DOHH2 (cell line): ENCODE data around the gene BANK1.

Experiments used
- H3F3A ChIP-seq: fragments of 200-600 bp; sonication (generic), shearing (Covaris generic); 2 replicates; pipeline ENCODE4 v1.6.0; 2016; ENCODE audit warnings: antibody characterized with exemption, mild to moderate bottlenecking; ENCODE audit not compliant: control insufficient read depth, insufficient read depth
- H3K27ac ChIP-seq: fragments of 200-600 bp; sonication (generic); 2 replicates; pipeline ENCODE4 v1.5.1; 2014; ENCODE audit warnings: low read depth, mild to moderate bottlenecking, low read length, moderate library complexity
- H3K27me3 ChIP-seq: fragments of 200-600 bp; sonication (generic); 2 replicates; pipeline ENCODE4 v1.6.1; 2014; ENCODE audit warnings: mild to moderate bottlenecking, low read length, mixed read lengths; ENCODE audit not compliant: control insufficient read depth
- H3K36me3 ChIP-seq: fragments of 200-600 bp; sonication (generic); 2 replicates; pipeline ENCODE4 v1.6.1; 2014; ENCODE audit warnings: mild to moderate bottlenecking, low read length, moderate library complexity, mixed read lengths; ENCODE audit not compliant: control insufficient read depth
- H3K4me1 ChIP-seq: fragments of 200-600 bp; sonication (generic); 2 replicates; pipeline ENCODE4 v1.6.1; 2014; ENCODE audit warnings: mild to moderate bottlenecking, low read length, mixed read lengths; ENCODE audit not compliant: control insufficient read depth
- H3K4me2 ChIP-seq: fragments of 200-600 bp; sonication (generic); 2 replicates; pipeline ENCODE4 v1.6.0; 2014; ENCODE audit warnings: mild to moderate bottlenecking, low read length, moderate library complexity
- H3K4me3 ChIP-seq: fragments of 200-600 bp; sonication (generic); 2 replicates; pipeline ENCODE4 v1.5.1; 2014; ENCODE audit warnings: mild to moderate bottlenecking, low read length, mixed read lengths
- H3K79me2 ChIP-seq: fragments of 200-600 bp; sonication (generic); 2 replicates; pipeline ENCODE4 v1.6.1; 2014; ENCODE audit warnings: mild to moderate bottlenecking, low read length, mixed read lengths; ENCODE audit not compliant: control insufficient read depth
- H3K9me2 ChIP-seq: fragments of 200-600 bp; sonication (generic); replicated peaks from 2 replicates; pipeline ENCODE4 v1.6.1; 2014; ENCODE audit warnings: mild to moderate bottlenecking, low read length, mixed read lengths; ENCODE audit not compliant: control insufficient read depth
- H3K9me3 ChIP-seq: fragments of 200-600 bp; sonication (generic); 2 replicates; pipeline ENCODE4 v1.6.1; 2014; ENCODE audit warnings: antibody characterized with exemption, low read length, mixed read lengths; ENCODE audit not compliant: control insufficient read depth, insufficient read depth
- H4K20me1 ChIP-seq: fragments of 200-600 bp; sonication (generic); 2 replicates; pipeline ENCODE4 v1.6.0; 2014; ENCODE audit warnings: low read depth, mild to moderate bottlenecking, antibody characterized with exemption, low read length, moderate library complexity; ENCODE audit not compliant: control insufficient read depth, insufficient read depth
- CTCF ChIP-seq: fragments of 200-600 bp; sonication (generic); IDR thresholded peaks from one replicate; pipeline ENCODE4 v1.5.1; 2014; ENCODE audit warnings: antibody characterized with exemption, mild to moderate bottlenecking, low read depth, low read length; ENCODE audit not compliant: poor library complexity, severe bottlenecking
- EZH2phosphoT487 ChIP-seq: fragments of 200-600 bp; sonication (generic); IDR thresholded peaks from 2 replicates; pipeline ENCODE4 v1.6.1; 2017; ENCODE audit warnings: borderline replicate concordance, mild to moderate bottlenecking, antibody characterized with exemption, low read length, moderate library complexity, mixed read lengths

Gene BANK1

DNA sequence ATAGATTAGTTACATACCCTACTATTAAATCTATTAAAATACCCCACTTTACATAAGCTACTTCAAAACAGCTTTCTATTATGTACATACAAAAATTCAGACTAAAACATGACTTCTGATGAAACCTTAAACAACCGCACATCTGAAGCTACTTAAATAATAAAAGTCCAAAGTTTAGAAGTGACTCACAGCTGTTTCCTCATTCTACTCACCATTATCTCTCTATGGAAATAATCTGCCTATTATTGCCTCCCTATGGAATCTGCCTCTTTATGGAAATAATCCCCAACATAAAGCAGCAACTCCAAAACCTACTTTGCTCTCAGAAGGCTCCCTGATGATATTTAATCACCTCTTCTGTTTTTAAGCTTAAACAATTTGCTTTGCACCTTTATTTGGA is 15.7 kb upstream of the BANK1 start:
- H3K79me2 ChIP-seq, result no peaks in the 10 kb centered on the region
- H3K4me1 ChIP-seq, result no peaks in the 10 kb centered on the region
- no peaks in the 10 kb centered on the region for H3K9me2 ChIP-seq
- no peak overlapping the region for H3K4me3 ChIP-seq
- H3K36me3 ChIP-seq, result no peaks in the 10 kb centered on the region
- H3K27me3 ChIP-seq, result no peaks in the 10 kb centered on the region
- H3F3A ChIP-seq, result no peaks in the 10 kb centered on the region
- no peak overlapping the region for H3K4me2 ChIP-seq
- TF ChIP-seq EZH2phosphoT487, result no peak
- no peak for TF ChIP-seq CTCF
- no peaks in the 10 kb centered on the region for H4K20me1 ChIP-seq
- peaks cover 11% of the 10 kb centered on the region for H3K9me3 ChIP-seq
- H3K27ac ChIP-seq, result no peak overlapping the region

GRCh38 chr4:101777431-101777830 is 13.1 kb upstream of the BANK1 start:
- H3K27ac ChIP-seq, result no peak overlapping the region
- H3K4me2 ChIP-seq, result no peak overlapping the region
- H3F3A ChIP-seq, result no peaks in the 10 kb centered on the region
- H3K79me2 ChIP-seq, result no peaks in the 10 kb centered on the region
- no peaks in the 10 kb centered on the region for H3K4me1 ChIP-seq
- H3K9me2 ChIP-seq, result no peaks in the 10 kb centered on the region
- no peaks in the 10 kb centered on the region for H3K36me3 ChIP-seq
- no peaks in the 10 kb centered on the region; the same call in 1 of the 2 replicates for H3K27me3 ChIP-seq
- TF ChIP-seq CTCF (no peak), EZH2phosphoT487 (no peak)
- H4K20me1 ChIP-seq, result no peaks in the 10 kb centered on the region
- peaks cover 6% of the 10 kb centered on the region; the same call in 1 of the 2 replicates for H3K9me3 ChIP-seq
- H3K4me3 ChIP-seq, result no peak overlapping the region

DNA sequence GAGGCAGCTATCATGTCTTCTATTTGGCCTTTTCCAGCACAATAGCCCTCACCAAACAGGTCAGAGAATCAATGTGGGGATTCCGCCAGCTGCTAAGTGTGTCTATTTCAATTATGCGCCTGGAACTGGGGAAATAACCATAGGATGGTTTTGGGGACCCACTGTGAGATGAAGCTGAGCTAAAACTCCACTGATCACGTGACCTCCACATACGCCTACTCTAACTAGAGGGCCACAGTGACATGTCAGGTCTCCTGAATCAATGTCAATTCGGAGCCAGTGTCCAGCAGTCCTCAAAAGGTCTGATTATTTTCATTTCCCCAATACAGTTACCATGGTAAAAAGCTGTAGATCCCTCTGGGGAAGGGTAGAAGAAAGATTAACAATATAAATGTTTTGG is 10.2 kb upstream of the BANK1 start:
- Histone ChIP-seq H3K4me3 (no peak overlapping the region), H3K4me1 (peaks cover under 1% of the 10 kb centered on the region; the same call in 1 of the 2 replicates), H3K4me2 (no peak overlapping the region), H3K27me3 (peaks cover 4% of the 10 kb centered on the region), H3K36me3 (no peaks in the 10 kb centered on the region), H3K79me2 (no peaks in the 10 kb centered on the region), H4K20me1 (no peaks in the 10 kb centered on the region), H3K9me2 (no peaks in the 10 kb centered on the region), H3F3A (no peaks in the 10 kb centered on the region), H3K27ac (no peak overlapping the region), H3K9me3 (no peaks in the 10 kb centered on the region)
- TF ChIP-seq EZH2phosphoT487, result no peak
- TF ChIP-seq CTCF, result no peak

GRCh38 chr4:101782546-101782945 is 8.0 kb upstream of the BANK1 start:
- no peaks in the 10 kb centered on the region for H3K79me2 ChIP-seq
- no peaks in the 10 kb centered on the region for H4K20me1 ChIP-seq
- no peaks in the 10 kb centered on the region for H3K36me3 ChIP-seq
- H3K27ac ChIP-seq, result no peak overlapping the region
- no peaks in the 10 kb centered on the region for H3F3A ChIP-seq
- TF ChIP-seq EZH2phosphoT487 (no peak), CTCF (no peak)
- H3K9me3 ChIP-seq, result no peaks in the 10 kb centered on the region
- peaks cover 11% of the 10 kb centered on the region for H3K27me3 ChIP-seq
- no peak overlapping the region for H3K4me3 ChIP-seq
- H3K4me2 ChIP-seq, result no peak overlapping the region
- peaks cover 5% of the 10 kb centered on the region; the same call in 1 of the 2 replicates for H3K4me1 ChIP-seq
- no peaks in the 10 kb centered on the region for H3K9me2 ChIP-seq
